HG02852 (cell line): ENCODE measurements around the gene NSF.
"Not testable (repeated sequence)": the region's sequence is repeated elsewhere in the genome, so short reads cannot be mapped to it uniquely, and the experiment has no call there.

ENCODE experiments used
- ATAC-seq: cut with Tn5 transposase; IDR thresholded peaks from one replicate; pipeline ENCODE4 v1.9.1; 2021; ENCODE audit warnings: mild to moderate bottlenecking, moderate library complexity; ENCODE audit not compliant: unreplicated experiment

NSF gene

GRCh38 chr17:46751425-46751824 is 161.0 kb downstream of the NSF start:
- no peak for ATAC-seq

GRCh38 chr17:46753776-46754175 is 163.3 kb downstream of the NSF start:
- no peak for ATAC-seq

DNA sequence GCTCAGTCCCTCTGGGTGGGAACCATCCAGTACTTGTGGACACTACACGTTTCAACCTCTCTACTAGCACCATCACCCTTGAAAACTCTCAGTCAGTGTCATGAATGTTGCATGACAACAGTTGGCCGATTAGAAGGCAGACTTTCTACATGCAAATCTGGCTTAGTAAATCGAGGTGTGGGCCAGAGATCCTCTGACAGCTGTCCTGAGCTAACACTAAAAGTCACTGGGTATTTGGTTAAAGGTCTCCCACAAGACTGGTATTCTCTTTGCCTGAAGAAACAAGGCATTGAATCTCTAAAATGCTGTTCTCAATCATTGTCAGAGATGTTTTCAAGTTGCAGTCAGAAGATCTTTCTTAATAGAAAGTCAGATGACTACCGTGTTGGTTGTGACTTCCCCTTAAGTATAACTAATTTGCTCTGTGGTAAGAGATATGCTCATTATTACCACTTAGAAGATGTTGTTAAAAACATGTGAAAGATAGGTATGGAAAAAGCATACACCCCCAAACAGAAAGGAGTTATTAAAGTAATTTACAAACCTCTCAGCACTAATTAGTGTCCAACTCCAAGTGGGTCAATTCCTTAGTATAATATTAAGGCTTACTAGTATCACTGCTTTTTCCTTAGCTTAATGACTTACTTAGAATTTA is 165.7 kb downstream of the NSF start:
- no peak for ATAC-seq

- ATAC-seq, result no peak
Observed at GRCh38 chr17:46756861-46757260, 166.4 kb downstream of the NSF start.

DNA sequence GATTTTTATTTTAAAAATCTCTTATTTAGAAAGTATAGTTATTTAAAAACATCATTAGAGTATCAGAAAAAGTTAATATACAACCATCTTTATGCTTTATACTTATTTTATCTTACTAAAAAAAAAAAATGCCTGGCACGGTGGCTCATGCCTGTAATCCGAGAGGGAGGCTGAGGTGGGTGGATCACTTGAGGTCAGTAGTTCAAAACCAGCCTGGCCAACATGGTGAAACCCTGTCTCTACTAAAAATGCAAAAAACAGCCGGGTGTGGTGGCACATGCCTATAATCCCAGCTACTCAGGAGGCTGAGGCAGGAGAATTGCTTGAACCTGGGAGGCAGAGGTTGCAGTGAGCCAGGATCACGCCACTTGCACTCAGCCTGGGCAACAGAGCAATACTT is 167.1 kb downstream of the NSF start:
- not testable (repeated sequence) for ATAC-seq

DNA sequence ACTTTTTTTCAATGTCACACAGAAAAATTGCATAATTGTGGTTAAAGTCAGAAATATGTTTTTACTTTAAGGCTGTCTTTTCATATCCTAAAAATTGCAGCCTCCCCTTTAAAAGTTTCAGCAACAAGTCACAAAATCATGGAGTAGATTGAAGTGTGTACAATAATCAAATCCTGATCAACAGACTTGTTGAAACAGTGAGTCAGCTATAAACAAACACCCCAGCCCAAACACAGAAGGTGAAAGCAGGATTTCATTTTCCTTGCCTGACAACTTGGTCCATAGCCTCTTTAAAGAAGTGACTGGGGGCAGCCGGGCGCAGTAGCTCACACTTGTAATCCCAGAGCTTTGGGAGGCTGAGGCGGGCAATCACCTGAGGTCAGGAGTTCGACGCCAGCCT is 168.1 kb downstream of the NSF start:
- no peak for ATAC-seq

DNA sequence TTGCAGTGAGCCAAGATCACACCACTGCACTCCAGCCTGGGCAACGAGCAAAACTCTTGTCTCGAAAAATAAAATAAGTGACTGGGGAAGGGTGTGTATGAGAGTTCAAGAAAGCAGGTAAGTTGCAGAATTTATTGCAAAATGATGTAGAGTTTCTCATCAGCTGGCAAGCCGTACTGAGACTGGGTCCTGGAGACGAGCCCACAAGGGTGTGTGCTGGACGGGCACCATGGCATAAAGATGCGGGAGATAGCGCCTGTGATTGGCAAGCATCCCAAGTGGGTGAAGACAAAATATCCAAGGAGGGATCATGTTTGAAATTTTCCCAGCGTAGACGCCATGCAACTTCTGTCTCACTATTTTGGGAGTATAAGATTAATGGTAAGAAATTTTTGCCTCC is 168.7 kb downstream of the NSF start:
- ATAC-seq, result no peak

- ATAC-seq, result no peak
Observed at GRCh38 chr17:46763416-46763815, 172.9 kb downstream of the NSF start.

- no peak for ATAC-seq
Observed at GRCh38 chr17:46764000-46764708, 173.7 kb downstream of the NSF start.

- no peak for ATAC-seq
Observed at GRCh38 chr17:46764709-46765401, 174.4 kb downstream of the NSF start.

DNA sequence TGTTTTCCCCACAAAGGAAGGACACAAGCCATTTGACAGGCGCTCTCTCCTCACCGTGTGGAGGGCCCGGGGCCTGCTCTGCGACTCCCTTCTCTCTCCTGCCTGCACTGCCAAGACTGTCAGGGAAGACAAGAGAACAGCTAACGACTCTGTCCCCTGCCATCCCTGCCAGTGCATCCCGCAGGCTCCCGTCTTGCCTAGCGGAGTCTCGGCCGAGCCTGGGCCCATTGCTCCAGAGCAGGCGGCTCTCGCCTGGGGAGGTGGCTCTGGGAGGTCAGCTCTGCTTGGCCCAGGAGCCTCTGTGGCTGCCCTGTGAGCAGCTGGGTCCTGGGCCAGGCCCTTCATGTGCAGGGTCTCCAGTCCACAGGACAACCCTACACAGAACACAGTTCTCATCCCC is 175.0 kb downstream of the NSF start:
- ATAC-seq, result no peak

DNA sequence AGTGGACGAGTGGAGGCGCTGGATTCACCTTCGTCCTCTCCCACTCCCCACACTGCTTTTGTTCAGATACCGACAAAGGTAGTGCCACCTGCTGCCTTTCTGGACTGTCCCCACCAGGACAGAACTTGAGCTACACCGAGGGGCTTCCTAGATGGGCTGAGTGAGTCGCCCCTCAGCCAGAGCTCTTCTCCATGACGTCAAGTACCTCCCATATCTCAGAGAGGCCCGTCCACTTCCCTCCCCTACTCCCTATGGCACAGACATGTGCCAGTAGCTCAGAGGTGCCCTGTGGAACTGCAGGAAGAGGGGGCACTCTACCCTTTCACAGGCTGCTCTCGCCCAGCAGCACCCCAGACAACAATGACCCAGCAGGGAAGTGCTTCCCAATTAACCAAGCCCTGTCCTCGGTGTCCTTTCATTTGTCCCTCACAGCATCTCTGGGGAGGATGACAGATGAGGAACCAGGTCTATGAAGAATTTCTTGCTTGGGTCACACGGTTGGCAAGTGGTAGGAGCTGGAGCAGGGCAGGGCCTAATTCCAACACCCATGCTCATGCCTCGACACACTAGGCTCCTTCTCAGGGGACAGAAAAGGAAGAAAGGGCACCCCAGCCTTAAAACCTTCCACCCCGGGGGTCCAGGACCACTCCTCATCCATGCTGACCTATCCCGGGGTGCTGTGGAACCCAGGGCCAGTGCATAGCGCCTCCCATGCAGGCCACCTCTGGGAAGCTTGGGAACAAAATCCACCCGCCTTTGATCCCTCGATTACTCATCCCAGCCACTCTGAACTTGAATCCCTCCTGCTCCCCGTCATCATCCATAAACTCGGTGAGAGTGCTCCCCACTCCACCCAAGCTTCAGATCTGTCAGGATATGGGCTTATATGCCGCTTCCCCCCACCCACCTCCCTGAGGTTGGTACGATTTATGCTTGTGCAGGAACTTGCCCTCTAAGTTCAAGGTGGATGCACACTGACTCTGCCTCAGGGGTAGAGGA is 176.3 kb downstream of the NSF start:
- ATAC-seq, result no peak

GRCh38 chr17:46768540-46768870 is 178.0 kb downstream of the NSF start:
- ATAC-seq, result no peak

DNA sequence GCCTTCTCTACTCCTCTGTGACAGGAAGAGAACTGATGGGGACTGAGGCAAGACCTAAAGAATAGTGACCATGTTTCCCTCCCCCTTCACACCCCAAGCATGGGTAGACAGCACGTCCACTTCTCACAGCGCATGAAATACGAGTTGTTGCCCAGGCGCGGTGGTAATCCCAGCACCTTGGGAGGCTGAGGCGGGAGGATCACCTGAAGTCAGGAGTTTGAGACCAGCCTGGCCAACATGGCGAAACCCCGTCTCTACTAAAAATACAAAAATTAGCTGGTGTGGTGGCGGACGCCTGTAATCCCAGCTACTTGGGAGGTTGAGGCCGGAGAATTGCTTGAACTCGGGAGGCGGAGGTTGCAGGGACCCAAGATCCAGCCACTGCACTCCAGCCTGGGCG is 178.4 kb downstream of the NSF start:
- ATAC-seq, result not testable (repeated sequence)

DNA sequence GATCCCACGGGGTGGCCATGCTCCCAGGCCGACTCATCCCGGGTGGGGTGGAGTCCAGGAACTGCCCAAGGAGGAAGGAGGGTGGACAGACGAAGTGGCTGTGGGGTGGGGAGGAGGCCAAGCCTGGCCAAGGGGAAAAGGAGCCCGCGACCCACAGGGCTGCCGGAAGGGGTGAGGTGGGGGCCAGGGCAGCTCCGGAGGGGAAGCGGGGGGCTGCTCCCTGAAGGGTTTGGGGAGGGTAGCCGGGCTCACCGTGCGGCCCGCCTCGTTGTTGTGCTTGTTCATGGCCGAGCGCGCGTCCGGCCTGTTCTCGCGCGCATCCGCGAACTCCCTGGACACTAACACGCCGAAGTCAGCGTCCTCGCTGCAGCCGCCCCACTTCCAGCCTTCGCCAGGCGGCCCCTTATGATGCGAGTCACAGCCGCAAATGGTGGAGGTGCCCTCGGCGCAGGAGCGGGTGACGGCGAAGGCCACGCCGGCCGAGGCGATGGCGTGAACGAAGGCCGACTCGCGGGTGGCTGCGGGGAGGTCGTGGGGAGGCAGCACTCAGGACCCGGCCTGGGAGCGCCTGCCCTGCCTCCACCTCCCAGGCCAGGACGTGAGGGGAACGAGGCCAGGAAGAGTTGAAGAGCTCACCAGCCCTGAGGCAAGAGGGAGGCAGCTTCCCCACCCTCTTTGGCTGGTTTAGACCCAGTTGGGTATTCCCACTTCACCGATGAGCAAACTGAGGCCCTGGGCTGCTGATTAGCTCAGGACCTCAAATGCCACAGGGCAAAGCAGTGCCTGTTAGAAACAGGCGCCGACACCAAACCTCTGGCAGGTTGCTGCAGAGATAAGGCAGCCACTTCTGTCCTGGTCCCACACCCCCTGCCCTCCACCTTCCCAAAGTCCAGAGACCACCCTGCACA is 179.3 kb downstream of the NSF start:
- ATAC-seq, result no peak

DNA sequence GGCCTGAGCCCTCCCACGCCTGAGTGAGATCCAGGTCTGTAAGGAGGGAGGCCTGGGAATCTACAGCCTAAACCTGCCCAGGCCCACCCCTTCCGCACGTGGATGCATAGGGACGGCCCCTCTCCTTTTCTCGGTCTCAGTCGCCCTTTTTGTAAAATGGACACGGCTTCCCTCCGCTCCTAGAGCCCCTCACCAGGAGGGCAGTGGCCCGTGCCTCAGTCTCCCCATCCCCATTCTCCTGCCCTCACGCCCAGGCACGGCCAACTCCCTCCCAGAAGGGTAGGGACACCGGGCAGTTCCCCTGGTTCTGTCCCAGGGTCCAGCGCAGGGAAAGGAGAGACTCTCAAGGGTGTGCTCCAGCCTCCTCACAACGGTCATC is 180.0 kb downstream of the NSF start:
- ATAC-seq, result no peak

DNA sequence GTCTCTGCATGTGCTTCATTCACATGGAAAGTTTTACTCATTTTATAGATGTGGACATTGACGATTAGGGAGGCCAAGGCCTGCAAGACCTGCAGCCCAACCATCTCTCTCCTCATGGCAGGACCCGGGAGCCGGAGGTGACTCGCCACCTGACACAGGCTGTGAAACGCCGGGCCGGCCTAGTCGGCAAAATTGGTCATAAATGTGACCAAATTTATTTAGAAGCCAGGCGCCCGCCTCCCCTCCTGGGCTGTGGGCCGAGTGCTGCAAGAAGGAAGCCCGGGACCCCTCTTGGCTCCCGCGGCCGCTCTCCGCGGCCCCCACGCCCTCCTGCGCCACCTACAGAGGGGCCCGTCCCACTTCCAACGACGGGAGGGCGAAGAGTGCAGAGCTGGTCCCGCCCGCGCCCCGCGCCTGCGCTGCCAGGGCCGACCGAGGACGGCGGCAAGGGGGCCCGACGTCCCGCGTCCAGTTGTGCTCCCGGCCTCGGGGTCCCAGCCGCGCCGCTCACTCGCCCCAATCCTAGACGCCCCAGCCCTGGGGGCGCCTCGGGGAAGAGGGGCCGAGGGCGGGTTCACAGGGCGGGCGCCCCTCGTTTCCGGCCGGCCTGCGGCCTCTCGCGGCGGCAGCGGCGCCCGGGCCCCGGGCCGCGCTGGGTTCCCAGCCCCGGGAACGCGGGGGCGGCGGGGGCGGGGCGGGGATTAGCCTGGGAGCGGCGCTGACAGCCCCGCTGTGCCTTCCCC is 180.5 kb downstream of the NSF start:
- no peak for ATAC-seq

- ATAC-seq, result no peak
Observed at GRCh38 chr17:46771561-46772474, 181.3 kb downstream of the NSF start.
